Posterior cingulate gyrus (tissue), 11 donors: Measurements from ENCODE around the gene SLC9A3.
A peak's percentile ranks its signal among the peaks of the same experiment; 100 is the strongest.

Experiments
- DNase-seq, 10 donors: peaks; one replicate each; pipeline versions ENCODE4 v3.0.0 to v3.0.0-alpha.2; 2020 to 2021; ENCODE audit warnings: mixed read lengths in 3 of 10
- intact Hi-C: fragments of 100-400 bp; cut with DNase I; formaldehyde crosslinking; loops from one replicate; pipeline ENCODE4 v1.15.1; 2023

SLC9A3 gene

GRCh38 chr5:454936-455335 lies 69.3 kb downstream of the SLC9A3 start:
- intact Hi-C loops, result no loop called here
- peak in 3 of 10 donors; percentile 45 to 73 (median 59) for DNase-seq

DNA sequence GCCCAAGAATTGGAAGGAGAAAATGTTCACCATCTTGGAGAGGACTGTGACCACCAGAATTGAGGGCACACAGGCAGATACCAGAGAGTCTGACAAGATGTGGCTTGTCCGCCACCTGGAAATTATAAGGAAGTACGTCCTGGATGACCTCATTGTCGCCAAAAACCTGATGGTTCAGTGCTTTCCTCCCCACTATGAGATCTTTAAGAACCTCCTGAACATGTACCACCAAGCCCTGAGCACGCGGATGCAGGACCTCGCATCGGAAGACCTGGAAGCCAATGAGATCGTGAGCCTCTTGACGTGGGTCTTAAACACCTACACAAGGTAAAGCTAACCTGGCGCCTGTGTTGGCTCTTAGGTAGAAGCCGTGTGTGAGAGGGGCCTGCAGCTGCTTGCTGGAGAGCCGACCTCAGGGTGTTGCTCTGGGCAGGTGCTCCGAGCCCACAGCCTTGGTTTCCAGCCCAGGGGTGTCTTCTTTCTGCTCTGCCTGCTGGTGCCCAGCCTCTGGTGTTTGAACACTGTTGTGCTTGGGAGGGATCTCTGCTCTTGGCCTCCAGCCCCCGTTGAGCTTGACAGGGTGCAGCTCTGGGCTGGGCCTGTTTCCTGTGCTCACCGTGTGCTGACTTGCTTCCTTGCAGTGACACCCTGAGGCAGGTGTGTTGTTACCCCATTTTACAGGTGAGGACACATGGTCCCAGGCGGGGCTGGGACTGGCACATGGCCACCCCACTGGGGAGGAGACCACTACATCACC lies 70.3 kb downstream of the SLC9A3 start:
- DNase-seq, result peak in 2 of 10 donors; percentile 43 to 61

DNA sequence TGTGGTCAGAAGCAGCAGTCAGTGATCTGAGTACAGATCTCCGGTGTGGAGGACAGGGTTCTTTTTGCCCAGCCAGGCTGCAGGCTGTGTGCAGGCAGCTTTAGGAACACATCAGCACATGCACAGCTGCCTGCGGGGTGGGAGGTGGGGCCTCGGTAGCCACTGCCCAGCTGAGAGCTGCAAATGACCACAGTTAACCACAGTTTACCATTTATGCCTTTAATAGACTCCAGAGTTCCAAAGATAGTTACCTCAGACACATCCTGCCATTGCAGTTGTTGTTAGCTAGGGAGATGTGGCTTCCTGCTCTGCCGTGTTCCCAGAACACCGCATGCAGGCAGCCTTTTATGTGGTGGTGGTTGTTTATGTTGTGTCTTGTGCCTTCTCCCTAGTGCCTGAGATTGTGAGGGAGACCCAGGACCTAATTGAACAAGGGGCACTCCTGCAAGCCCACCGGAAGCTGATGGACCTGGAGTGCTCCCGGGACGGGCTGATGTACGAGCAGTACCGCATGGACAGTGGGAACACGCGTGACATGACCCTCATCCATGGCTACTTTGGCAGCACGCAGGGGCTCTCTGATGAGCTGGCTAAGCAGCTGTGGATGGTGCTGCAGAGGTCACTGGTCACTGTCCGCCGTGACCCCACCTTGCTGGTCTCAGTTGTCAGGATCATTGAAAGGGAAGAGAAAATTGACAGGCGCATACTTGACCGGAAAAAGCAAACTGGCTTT lies 71.1 kb downstream of the SLC9A3 start:
- DNase-seq, result peak in 2 of 10 donors; percentile 43 to 51
- intact Hi-C loops, result no loop called here

More for the DNA sequence above, 70.3 kb downstream of the SLC9A3 start:
- intact Hi-C loops, result no loop called here

- intact Hi-C loops, result no loop called here
- no peak for DNase-seq
Observed at GRCh38 chr5:451587-452458, 72.4 kb downstream of the SLC9A3 start.

- peak in 2 of 10 donors; percentile 16 to 22 for DNase-seq
- intact Hi-C loops, result loop anchor here (5.0 kb wide), 1 partner anchor 453 kb away; no protein-coding TSS in a partner anchor
Observed at GRCh38 chr5:449151-449550, 75.1 kb downstream of the SLC9A3 start.

DNA sequence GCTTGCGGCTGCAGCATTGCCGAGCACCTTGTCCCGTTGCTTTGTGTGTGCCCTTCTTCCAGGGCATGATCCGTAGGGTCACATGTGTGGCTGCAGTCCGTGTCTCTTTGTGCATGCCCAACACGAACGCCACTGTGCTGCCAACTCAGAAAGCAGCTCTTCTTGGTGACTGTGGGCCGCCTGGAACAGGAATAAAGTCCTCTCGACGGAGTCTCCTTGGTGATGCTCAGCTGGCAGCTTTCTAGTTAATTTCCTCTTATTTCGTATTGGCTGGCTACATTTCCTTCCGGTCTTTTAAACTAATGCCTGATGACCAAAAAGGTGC lies 75.5 kb downstream of the SLC9A3 start:
- peak in 3 of 10 donors; percentile 62 to 88 (median 74) for DNase-seq
- intact Hi-C loops, result loop anchor here (5.0 kb wide), 1 partner anchor 454 kb away; no protein-coding TSS in a partner anchor

DNA sequence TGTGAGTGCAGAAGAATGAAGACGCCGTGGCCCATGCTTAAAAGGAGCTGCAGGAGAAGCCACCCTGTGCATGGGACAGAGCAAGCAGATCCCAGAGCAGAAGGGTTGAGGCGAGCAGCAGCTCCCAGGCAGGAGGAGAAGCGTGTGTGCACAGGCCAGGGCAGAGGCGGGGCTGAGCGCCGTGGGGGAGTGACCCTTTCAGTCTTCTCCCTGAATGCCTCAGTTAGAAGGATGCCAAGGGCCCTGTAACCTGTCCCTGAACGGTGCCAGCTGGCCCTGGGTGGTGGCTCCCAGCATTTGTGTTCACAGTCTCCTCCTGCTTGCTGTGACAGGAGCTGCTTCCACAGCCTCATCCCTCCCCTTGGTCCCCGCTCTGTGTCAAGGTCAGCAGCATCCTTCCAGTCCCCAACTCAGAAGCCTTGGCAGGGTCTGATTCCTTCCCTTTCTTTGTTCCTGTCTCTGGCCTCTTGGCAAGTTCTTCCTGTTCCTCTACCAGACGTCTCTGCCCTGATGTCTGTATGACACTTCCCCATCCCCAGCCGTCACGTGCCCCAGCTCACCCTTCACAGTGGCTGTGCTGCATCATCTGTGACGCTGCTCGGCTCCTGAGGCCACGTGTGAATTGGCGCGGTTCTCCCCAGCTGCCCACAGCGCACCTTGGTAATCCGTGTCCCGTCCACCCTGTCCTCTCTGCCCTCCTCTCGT lies 76.0 kb downstream of the SLC9A3 start:
- intact Hi-C loops, result loop anchor here (5.0 kb wide), 1 partner anchor 454 kb away; no protein-coding TSS in a partner anchor
- peak in 9 of 10 donors; percentile 36 to 93 (median 59) for DNase-seq

GRCh38 chr5:447501-447900 lies 76.7 kb downstream of the SLC9A3 start:
- intact Hi-C loops, result loop anchor here (5.0 kb wide), 1 partner anchor 455 kb away; no protein-coding TSS in a partner anchor
- peak in 4 of 10 donors; percentile 8 to 85 (median 74) for DNase-seq

- intact Hi-C loops, result loop anchor here (5.0 kb wide), 1 partner anchor 455 kb away; no protein-coding TSS in a partner anchor
- peak in 4 of 10 donors; percentile 6 to 37 (median 30) for DNase-seq
Observed at GRCh38 chr5:446883-447263, 77.4 kb downstream of the SLC9A3 start.

- intact Hi-C loops, result loop anchor here (5.0 kb wide), 1 partner anchor 456 kb away; no protein-coding TSS in a partner anchor
Observed at GRCh38 chr5:446066-446882, 78.0 kb downstream of the SLC9A3 start.

GRCh38 chr5:445591-445990 lies 78.7 kb downstream of the SLC9A3 start:
- intact Hi-C loops, result loop anchor here (5.0 kb wide), 1 partner anchor 457 kb away; no protein-coding TSS in a partner anchor
- DNase-seq, result peak in 3 of 10 donors; percentile 20 to 65 (median 56)

More at GRCh38 chr5:446066-446882, 78.0 kb downstream of the SLC9A3 start:
- peak in 4 of 10 donors; percentile 13 to 54 (median 38) for DNase-seq

GRCh38 chr5:444226-444625 lies 80.0 kb downstream of the SLC9A3 start:
- intact Hi-C loops, result no loop called here
- peak in 3 of 10 donors; percentile 9 to 47 (median 43) for DNase-seq

GRCh38 chr5:443239-444151 lies 80.8 kb downstream of the SLC9A3 start:
- peak in 5 of 10 donors; percentile 8 to 87 (median 76) for DNase-seq
- intact Hi-C loops, result loop anchor here (2.0 kb wide), 1 partner anchor 29 kb away; no protein-coding TSS in a partner anchor

DNA sequence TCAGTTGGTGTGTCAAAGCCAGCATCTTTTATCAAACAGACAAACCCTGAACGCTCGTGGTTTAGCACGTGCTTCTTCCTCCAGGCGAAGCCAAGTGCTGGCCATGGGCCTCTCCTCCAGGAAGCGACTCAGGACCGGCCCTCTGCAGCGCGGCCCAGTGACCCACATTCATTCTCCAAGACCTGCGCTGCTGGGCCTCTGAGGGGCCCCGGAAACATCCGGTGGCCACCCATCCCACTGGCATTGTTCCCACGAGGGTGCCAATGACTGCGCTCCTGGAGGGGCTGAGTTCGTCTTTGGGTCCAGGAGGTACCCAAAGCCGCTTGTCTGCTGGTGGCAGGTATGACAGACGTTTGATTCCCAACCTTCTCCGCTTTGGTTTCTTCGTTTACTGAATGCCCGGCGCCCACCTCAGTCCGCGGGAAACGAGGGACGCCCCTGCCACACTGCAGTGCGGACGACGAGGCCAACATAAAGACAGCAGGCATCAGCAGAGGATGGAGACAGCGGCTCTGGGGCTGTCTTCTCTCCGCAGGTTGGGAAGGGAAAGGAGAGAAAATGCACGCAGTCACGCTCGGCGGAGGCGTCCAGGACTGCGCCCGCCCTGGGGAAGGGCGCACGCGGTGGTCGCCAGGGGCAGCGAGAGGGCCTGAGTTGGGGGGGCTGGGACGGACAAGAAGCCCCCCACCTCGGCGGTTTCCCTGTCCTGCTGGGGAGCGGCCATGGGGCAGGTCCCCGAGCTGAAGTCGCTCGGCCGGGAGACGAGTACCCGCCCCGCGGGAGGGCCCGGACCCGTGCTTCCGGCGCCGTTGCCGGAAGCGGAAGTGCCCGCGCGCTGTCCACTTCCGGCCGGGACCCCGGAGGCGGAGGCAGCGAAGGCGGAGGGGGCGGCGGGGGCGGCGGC lies 81.7 kb downstream of the SLC9A3 start, which contains the start of gene EXOC3:
EXOC3 (plus strand) TSS at position 842 of the 904 bp plus-strand sequence. CDS start 3,030 bp downstream, outside the sequence.
- DNase-seq, result peak; percentile 61 to 97 (median 77)
- intact Hi-C loops, result loop anchor here (2.0 kb wide), 1 partner anchor 30 kb away; no protein-coding TSS in a partner anchor

GRCh38 chr5:441996-442334 lies 82.3 kb downstream of the SLC9A3 start:
- intact Hi-C loops, result loop anchor here (2.0 kb wide), 1 partner anchor 31 kb away; no protein-coding TSS in a partner anchor
- DNase-seq, result peak in 3 of 10 donors; percentile 3 to 65 (median 44)
